Activated CD4-positive, alpha-beta T cell treated with anti-CD3 and anti-CD28 coated beads for 36 hours (primary cell): ENCODE measurements around the gene CDCA4. TPM values are rescaled to one million over a fixed set of nuclear protein-coding genes. Genes with fewer than 3 reads are reported as not detected.
A peak's percentile ranks its signal among the peaks of the same experiment; 100 is the strongest.

ENCODE experiments used
- ATAC-seq: fragments of 200-7000 bp; cut with Tn5 transposase; one replicate; pipeline ENCODE4 v1.10.0; 2021; ENCODE audit warnings: mild to moderate bottlenecking, moderate library complexity
- CTCF ChIA-PET: fragments of 350-600 bp; sonication (Branson Sonifier 250); formaldehyde crosslinking; loops from one replicate; lab custom pipeline; 2021; ENCODE audit warnings: antibody characterized with exemption; lab: Charles Lee
- POLR2A ChIA-PET: fragments of 350-600 bp; sonication (Branson Sonifier 250); formaldehyde crosslinking; loops from one replicate; lab custom pipeline; 2021; ENCODE audit warnings: antibody characterized with exemption, inconsistent platforms; lab: Charles Lee
- DNase-seq: peaks from one replicate; pipeline ENCODE4 v3.0.0-alpha.2; 2020
- H3K27ac Mint-ChIP-seq: one replicate; pipeline ENCODE4 v1.8.0; 2021; ENCODE audit warnings: mixed read lengths
- H3K27me3 Mint-ChIP-seq: one replicate; pipeline ENCODE4 v1.8.0; 2021; ENCODE audit warnings: mixed read lengths
- H3K36me3 Mint-ChIP-seq: one replicate; pipeline ENCODE4 v1.8.0; 2021; ENCODE audit warnings: low read depth, mixed read lengths
- H3K4me1 Mint-ChIP-seq: one replicate; pipeline ENCODE4 v1.8.0; 2021; ENCODE audit warnings: mixed read lengths
- H3K4me3 Mint-ChIP-seq: one replicate; pipeline ENCODE4 v1.8.0; 2021; ENCODE audit warnings: mild to moderate bottlenecking, moderate library complexity, mixed read lengths
- H3K9me3 Mint-ChIP-seq: one replicate; pipeline ENCODE4 v1.8.0; 2021; ENCODE audit warnings: low read depth, mixed read lengths
- intact Hi-C, 2 experiments: fragments of 100-400 bp; cut with DNase I in 1 of 2; cut with micrococcal nuclease in 1 of 2; formaldehyde crosslinking; loops; one replicate each; pipeline versions ENCODE4 v1.14.2 to v1.15.1; 2022 to 2024; cut with DNase I, micrococcal nuclease
- total RNA-seq, 2 experiments: library from RNA; stranded (reverse); gene quantifications; one replicate each; pipeline ENCODE4 v1.2.3, GENCODE V29; 2021

The CDCA4 gene
- total RNA-seq, 2 experiments from 2014 or later = 52.0 to 62.7 TPM

DNA sequence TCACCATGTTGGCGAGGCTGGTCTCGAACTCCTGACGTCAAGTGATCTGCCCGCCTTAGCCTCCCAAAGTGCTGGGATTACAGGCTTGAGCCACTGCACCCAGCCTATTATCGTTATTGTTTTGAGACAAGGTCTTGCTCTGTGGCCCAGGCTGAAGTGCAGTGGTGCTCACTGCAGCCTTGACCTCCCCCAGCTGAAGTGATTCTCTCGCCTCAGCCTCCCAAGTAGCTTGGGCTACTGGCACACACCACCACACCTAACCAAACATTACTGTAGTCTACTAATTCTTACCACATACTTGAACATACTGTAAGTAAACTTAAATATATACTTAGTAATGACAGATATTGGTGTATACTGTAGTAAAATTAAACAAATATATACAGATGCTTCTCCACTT lies 4.5 kb upstream of the CDCA4 start:
- ATAC-seq (no peak), DNase-seq (no peak)
- Mint-ChIP-seq H3K9me3 (no peaks in the 10 kb centered on the region), H3K4me3 (no peak overlapping the region), H3K36me3 (peaks cover 4% of the 10 kb centered on the region), H3K27ac (peak overlapping the region; percentile 75), H3K27me3 (no peaks in the 10 kb centered on the region), H3K4me1 (peaks cover 47% of the 10 kb centered on the region)
- intact Hi-C loops = loop anchor here in 1 of 2 experiments (1.0 to 10.0 kb wide), 2 partner anchors 45 to 1181 kb away; partner anchors contain the start of gene PPP1R13B
- POLR2A ChIA-PET = interaction anchor here (1.9 kb wide), 1 partner anchor 40 kb away, joined by 5 read pairs; the partner anchor contains the start of gene GPR132
- CTCF ChIA-PET = interaction anchor here (1.4 to 1.9 kb wide), 2 partner anchors 20 to 38 kb away, joined by 4 to 15 read pairs; no protein-coding TSS in a partner anchor

DNA sequence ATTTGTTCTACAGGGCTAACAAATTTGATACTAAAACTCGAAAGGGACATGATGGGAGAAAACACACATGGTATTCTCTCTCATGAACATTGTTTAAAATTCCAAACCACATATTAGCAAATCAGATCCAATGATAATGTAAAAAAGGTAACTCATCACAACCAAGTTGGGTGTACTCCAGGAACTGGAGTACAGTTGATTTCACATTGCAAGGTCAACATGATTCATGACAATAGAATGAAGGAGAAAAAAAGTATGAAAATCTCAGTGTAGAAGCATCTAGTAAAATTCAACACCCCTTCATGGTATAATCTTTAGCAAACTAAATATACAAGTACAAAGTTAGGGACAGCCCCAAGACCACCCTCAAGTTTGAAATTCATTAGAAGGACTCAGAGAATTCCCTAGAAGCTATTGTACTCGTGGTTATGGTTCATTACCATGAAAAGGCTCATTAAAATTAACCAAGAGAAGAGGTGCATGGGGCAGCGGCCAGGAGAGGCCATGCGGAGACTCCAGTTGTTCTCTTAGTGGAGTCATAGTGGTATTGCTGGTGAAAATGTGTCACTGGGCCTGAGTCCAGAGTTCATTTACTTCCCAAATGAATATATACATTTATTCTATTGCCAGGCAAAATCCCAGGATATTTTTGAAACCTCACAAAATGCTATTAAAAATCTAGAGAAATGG lies 3.1 kb upstream of the CDCA4 start:
- Mint-ChIP-seq H3K27me3 (no peaks in the 10 kb centered on the region), H3K36me3 (peaks cover 18% of the 10 kb centered on the region), H3K4me1 (peaks cover 56% of the 10 kb centered on the region), H3K4me3 (no peak overlapping the region), H3K27ac (peak overlapping the region; percentile 21), H3K9me3 (no peaks in the 10 kb centered on the region)
- ChIA-PET CTCF (interaction anchor here (0.7 kb wide), 1 partner anchor 41 kb away, joined by 3 read pairs; the partner anchor contains the start of gene GPR132), POLR2A (no interaction called here)
- ATAC-seq (no peak), DNase-seq (no peak)
- intact Hi-C loops = loop anchor here (5.0 to 10.0 kb wide), 3 partner anchors 37 to 1692 kb away; partner anchors contain the start of genes CLBA1 (in 1 of the 2), EIF5 (in 1 of the 2) and PPP1R13B (in 1 of the 2)

DNA sequence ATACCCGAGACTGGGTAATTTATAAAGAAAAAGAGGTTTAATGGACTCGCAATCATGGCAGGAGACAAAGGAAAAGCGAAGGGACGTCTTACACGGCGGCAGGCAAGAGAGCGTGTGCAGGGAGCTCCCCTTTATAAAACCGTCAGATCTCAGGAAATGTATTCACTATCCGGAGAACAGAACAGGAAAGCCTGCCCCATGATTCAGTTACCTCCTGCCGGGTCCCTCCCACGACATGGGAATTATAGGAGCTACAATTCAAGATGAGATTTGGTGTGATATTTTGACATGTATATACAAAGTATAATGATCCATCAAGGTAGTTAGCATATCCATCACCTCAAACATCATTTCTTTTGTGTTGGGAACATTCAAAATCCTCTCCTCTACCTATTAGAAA lies 2.3 kb upstream of the CDCA4 start:
- H3K4me3 Mint-ChIP-seq = peak overlapping the region; percentile 1
- H3K27ac Mint-ChIP-seq = peak overlapping the region; percentile 21
- CTCF ChIA-PET = interaction anchor here (0.6 to 1.5 kb wide), 5 partner anchors 12 to 154 kb away, joined by 3 to 5 read pairs (median 3); partner anchors contain the start of gene GPR132
- H3K27me3 Mint-ChIP-seq = no peaks in the 10 kb centered on the region
- DNase-seq (no peak), ATAC-seq (no peak)
- no peaks in the 10 kb centered on the region for H3K9me3 Mint-ChIP-seq
- H3K36me3 Mint-ChIP-seq = peaks cover 25% of the 10 kb centered on the region
- H3K4me1 Mint-ChIP-seq = peaks cover 63% of the 10 kb centered on the region
- POLR2A ChIA-PET = no interaction called here
- intact Hi-C loops = loop anchor here (5.0 to 10.0 kb wide), 3 partner anchors 36 to 1691 kb away; partner anchors contain the start of genes CLBA1 (in 1 of the 2), EIF5 (in 1 of the 2) and PPP1R13B (in 1 of the 2)

DNA sequence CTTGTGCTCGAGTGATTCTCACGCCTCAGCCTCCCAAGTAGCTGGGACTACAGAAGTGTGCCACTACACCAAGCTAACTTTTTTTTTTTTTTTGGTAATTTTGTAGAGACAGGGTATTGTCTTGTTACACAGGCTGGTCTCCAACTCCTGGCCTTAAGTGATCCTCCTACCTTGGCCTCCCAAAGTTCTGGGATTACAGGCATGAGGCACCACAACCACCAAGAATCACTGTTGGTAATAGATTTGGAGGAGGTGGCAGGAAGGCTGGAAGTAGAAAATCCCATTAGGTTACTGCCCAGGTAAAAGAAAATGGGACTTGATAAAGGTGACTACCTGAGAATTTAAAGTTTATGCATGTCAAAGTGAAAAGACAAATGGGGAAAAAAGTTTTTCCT lies 1.4 kb upstream of the CDCA4 start:
- peaks cover 69% of the 10 kb centered on the region for H3K4me1 Mint-ChIP-seq
- peak overlapping the region; percentile 94 for H3K4me3 Mint-ChIP-seq
- intact Hi-C loops = loop anchor here (5.0 to 10.0 kb wide), 3 partner anchors 35 to 1690 kb away; partner anchors contain the start of genes CLBA1 (in 1 of the 2), EIF5 (in 1 of the 2) and PPP1R13B (in 1 of the 2)
- no peaks in the 10 kb centered on the region for H3K27me3 Mint-ChIP-seq
- DNase-seq = no peak
- H3K27ac Mint-ChIP-seq = peak overlapping the region; percentile 93
- no peak for ATAC-seq
- POLR2A ChIA-PET = no interaction called here
- H3K36me3 Mint-ChIP-seq = peaks cover 30% of the 10 kb centered on the region
- no peaks in the 10 kb centered on the region for H3K9me3 Mint-ChIP-seq
- CTCF ChIA-PET = interaction anchor here (0.6 to 2.3 kb wide), 4 partner anchors 9 to 43 kb away, joined by 4 to 7 read pairs (median 4); partner anchors contain the start of gene GPR132

DNA sequence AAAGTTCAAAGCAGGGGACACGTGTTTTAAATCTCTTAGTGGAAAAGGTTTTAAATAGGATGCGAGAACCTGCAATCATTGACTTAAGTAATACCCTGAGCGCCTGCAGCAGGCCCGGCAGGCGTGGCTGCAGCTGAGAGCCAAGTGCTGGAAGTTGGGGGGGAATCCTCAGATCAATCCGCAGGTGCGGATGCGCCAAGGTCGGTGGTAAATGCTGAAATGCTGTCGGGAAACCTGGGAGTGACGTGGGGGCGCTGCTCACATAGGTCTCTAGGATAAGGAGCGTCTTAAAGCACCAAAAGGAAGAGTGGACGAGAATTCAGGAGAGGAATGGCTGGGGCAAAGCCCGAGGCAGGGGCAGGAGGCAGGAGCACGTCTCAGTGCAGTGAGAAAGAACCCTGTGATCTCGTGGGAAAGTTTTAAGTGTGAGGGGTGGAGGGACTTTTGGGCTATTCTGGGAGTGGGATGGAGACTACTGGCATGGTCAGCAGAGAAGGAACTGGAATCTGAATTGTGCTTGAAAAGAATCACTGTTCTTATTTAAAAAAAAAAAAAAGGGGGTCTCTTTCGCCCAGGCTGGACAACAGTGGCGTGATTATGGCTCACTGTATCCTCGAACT lies 883 bp upstream of the CDCA4 start:
- ATAC-seq = no peak
- POLR2A ChIA-PET = interaction anchor here (1.3 to 1.9 kb wide), 2 partner anchors 44 to 269 kb away, joined by 8 to 9 read pairs; partner anchors contain the start of genes GPR132 and SIVA1
- Mint-ChIP-seq H3K27me3 (no peaks in the 10 kb centered on the region), H3K9me3 (no peaks in the 10 kb centered on the region), H3K4me3 (peak overlapping the region; percentile 94), H3K4me1 (peaks cover 71% of the 10 kb centered on the region), H3K36me3 (peaks cover 33% of the 10 kb centered on the region), H3K27ac (peak overlapping the region; percentile 93)
- CTCF ChIA-PET = interaction anchor here (0.6 to 2.3 kb wide), 3 partner anchors 9 to 44 kb away, joined by 4 to 7 read pairs (median 4); partner anchors contain the start of gene GPR132
- DNase-seq = peak; percentile 60
- intact Hi-C loops = loop anchor here (1.0 to 10.0 kb wide), 19 partner anchors 24 to 1689 kb away; partner anchors contain the start of genes CLBA1 (in 2 of the 2), GPR132 (in 2 of the 2), TEDC1 (in 2 of the 2) and AHNAK2 (in 1 of the 2)

DNA sequence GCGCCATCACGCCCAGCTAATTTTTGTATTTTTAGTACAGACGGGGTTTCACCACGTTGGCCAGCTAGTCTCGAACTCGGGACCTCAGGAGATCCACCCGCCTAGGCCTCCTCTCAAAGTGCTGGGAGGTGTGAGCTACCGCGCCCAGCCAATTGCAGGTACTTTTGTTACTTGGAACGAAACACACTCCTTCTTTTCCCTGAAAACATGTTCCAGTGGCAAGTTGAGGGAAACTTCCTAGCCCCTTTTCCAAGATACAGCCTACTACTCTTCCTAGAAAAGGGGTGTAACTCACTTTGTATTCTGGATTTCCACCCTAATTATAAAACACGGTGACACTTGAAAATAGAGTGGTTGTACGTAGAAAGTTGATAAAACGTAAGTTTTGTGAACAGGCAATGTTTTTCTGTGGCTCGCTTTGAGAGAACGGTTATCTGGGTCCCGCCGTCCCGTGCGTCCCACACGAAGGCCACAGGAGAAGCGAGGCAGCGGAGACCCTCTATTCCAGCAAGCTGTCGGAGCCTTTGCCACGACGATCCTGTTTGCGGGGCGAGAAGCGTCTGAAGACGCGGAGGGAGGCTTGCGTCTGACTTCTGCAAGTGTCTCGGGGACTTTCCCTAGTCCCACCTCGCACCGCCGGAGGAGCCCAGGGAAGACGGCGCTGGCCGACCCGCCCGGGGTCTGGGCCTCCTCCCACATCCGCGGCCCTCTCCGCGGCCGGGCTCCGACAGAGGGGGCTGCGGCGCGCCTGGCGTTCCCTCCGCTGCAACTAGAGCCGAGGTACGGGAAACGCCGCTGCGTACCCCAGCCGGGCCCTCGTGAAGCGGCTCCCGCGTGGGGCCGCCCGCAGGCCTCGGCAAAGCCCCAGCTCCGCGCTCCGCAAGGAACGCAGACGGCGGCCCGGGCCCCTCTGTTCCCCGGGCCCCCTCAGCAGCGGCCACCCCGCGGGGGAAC lies 745 bp downstream of the CDCA4 start:
- ATAC-seq = peak; percentile 7
- CTCF ChIA-PET = interaction anchor here (0.6 to 5.8 kb wide), 7 partner anchors 9 to 73 kb away, joined by 3 to 32 read pairs (median 6); partner anchors contain the start of gene GPR132
- DNase-seq = peak; percentile 75
- H3K4me1 Mint-ChIP-seq = peaks cover 71% of the 10 kb centered on the region
- H3K36me3 Mint-ChIP-seq = peaks cover 44% of the 10 kb centered on the region
- POLR2A ChIA-PET = interaction anchor here (0.7 to 3.9 kb wide), 8 partner anchors 23 to 267 kb away, joined by 3 to 21 read pairs (median 4); partner anchors contain the start of genes CLBA1, GPR132 and SIVA1
- H3K27me3 Mint-ChIP-seq = no peaks in the 10 kb centered on the region
- H3K27ac Mint-ChIP-seq = peak overlapping the region; percentile 86
- H3K9me3 Mint-ChIP-seq = no peaks in the 10 kb centered on the region
- peak overlapping the region; percentile 91 for H3K4me3 Mint-ChIP-seq
- intact Hi-C loops = loop anchor here (2.0 to 10.0 kb wide), 5 partner anchors 33 to 1688 kb away; partner anchors contain the start of genes CLBA1 (in 1 of the 2), EIF5 (in 1 of the 2), GPR132 (in 1 of the 2) and PPP1R13B (in 1 of the 2)

DNA sequence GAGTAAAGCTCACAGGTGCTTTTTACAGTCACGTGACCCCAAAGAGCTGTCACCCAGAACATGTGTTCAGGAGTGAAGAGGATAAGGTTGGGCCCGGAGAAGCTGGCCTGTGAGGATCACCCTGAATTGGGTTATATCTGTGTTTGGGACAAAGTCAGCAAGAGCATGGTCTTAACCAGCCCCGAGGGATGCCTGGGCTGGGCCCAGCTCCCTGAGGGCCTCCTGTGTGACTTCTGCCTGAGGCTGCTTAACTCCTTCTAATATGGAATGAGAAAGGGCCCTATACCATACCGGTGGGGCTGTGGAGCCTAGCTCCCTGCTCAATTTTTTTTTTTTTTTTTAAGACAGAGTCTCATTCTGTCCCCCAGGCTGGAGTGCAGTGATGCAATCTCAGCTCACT lies 2.5 kb downstream of the CDCA4 start:
- peaks cover 44% of the 10 kb centered on the region for H3K36me3 Mint-ChIP-seq
- POLR2A ChIA-PET = interaction anchor here (0.7 to 3.9 kb wide), 9 partner anchors 12 to 1411 kb away, joined by 3 to 21 read pairs (median 4); partner anchors contain the start of genes CLBA1 and GPR132
- H3K9me3 Mint-ChIP-seq = no peaks in the 10 kb centered on the region
- no peaks in the 10 kb centered on the region for H3K27me3 Mint-ChIP-seq
- no peak for DNase-seq
- H3K27ac Mint-ChIP-seq = peak overlapping the region; percentile 19
- CTCF ChIA-PET = interaction anchor here (1.6 to 5.8 kb wide), 2 partner anchors 10 to 27 kb away, joined by 6 to 32 read pairs; no protein-coding TSS in a partner anchor
- intact Hi-C loops = no loop called here
- peak overlapping the region; percentile 91 for H3K4me3 Mint-ChIP-seq
- H3K4me1 Mint-ChIP-seq = peaks cover 73% of the 10 kb centered on the region
- ATAC-seq = no peak

DNA sequence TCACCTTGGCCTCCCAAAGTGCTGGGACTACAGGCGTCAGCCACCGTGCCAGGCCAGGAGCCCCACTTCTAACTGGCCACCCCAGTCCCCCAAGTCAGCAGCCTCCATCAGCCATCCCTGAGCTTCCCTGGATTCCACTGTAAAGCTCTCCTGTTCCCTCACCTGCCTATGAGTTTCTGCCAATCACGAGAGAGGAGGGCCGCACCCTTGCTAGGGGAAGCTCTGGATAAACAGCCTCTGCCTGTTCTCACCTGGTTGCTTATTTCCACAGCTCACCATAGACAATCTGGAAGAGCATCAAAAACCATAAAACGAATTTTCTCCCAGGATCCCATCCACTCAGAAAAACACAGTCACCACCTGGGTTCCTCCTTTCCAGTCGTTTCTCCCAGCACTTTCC lies 5.0 kb downstream of the CDCA4 start:
- ChIA-PET POLR2A (interaction anchor here (0.9 kb wide), 1 partner anchor 9 kb away, joined by 3 read pairs; no protein-coding TSS in a partner anchor), CTCF (interaction anchor here (0.6 to 5.8 kb wide), 2 partner anchors 26 to 29 kb away, joined by 4 to 32 read pairs; no protein-coding TSS in a partner anchor)
- intact Hi-C loops = no loop called here
- Mint-ChIP-seq H3K27ac (peak overlapping the region; percentile 53), H3K36me3 (peaks cover 56% of the 10 kb centered on the region), H3K4me1 (peaks cover 56% of the 10 kb centered on the region), H3K9me3 (no peaks in the 10 kb centered on the region), H3K4me3 (peak overlapping the region; percentile 10), H3K27me3 (no peaks in the 10 kb centered on the region)
- ATAC-seq (no peak), DNase-seq (no peak)

DNA sequence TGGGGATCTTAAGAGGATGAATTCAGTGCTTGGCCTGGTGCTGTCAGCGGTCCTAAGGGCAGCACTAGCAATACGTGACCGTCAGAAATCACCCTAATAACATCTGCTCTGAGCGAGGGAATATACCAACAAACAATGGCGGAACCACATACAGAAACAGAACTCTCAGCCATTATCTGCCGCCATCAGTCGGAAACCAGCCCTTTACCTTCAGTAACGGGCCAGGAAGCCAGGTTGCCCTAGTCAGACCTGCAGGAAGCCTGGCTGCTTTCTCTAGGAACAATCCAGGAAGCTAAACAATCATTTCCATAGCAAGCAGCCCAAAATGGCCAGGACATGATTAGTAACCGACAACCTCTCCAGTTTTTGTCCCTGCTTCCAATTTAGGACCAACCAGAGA lies 5.6 kb downstream of the CDCA4 start:
- H3K27ac Mint-ChIP-seq = no peak overlapping the region
- no peak for DNase-seq
- intact Hi-C loops = no loop called here
- H3K27me3 Mint-ChIP-seq = no peaks in the 10 kb centered on the region
- H3K9me3 Mint-ChIP-seq = no peaks in the 10 kb centered on the region
- ATAC-seq = no peak
- peaks cover 56% of the 10 kb centered on the region for H3K4me1 Mint-ChIP-seq
- ChIA-PET POLR2A (no interaction called here), CTCF (no interaction called here)
- H3K4me3 Mint-ChIP-seq = no peak overlapping the region
- H3K36me3 Mint-ChIP-seq = peaks cover 60% of the 10 kb centered on the region

DNA sequence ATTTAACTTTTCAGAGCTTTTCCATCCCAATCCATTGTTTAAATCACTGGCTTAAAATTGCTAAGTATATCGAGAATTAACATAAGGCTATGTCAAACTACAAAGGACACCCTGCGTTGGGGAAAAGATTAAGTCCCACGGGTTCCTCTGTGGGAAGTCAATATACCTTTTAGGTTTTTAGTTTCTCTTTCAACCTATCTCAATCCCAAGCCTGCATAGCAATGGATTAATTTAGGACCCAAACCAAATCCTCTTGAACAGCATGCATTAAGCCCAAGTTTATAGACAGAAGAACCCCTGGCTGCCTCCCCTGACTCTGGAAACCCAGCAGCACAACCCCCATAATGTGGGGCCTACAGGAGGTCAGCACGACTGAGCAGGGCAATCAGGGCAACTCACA lies 6.3 kb downstream of the CDCA4 start:
- Mint-ChIP-seq H3K27me3 (no peaks in the 10 kb centered on the region), H3K27ac (no peak overlapping the region), H3K4me3 (no peak overlapping the region), H3K4me1 (peaks cover 54% of the 10 kb centered on the region), H3K9me3 (no peaks in the 10 kb centered on the region), H3K36me3 (peaks cover 58% of the 10 kb centered on the region)
- ATAC-seq (no peak), DNase-seq (no peak)
- ChIA-PET CTCF (interaction anchor here (1.1 kb wide), 1 partner anchor 11 kb away, joined by 4 read pairs; no protein-coding TSS in a partner anchor), POLR2A (interaction anchor here (0.6 kb wide), 1 partner anchor 29 kb away, joined by 4 read pairs; the partner anchor contains the start of gene CLBA1)
- intact Hi-C loops = no loop called here
